NB4 (cell line): ENCODE data around the gene GRIN3B.

Experiments
- DNase-seq: peaks from one replicate; pipeline ENCODE4 v3.0.0; 2010; ENCODE audit warnings: low read depth
- H3K4me3 ChIP-seq: one replicate; pipeline ENCODE4 v1.5.1; 2011; ENCODE audit warnings: mild to moderate bottlenecking, low read depth, low read length, moderate library complexity
- CTCF ChIP-seq: IDR thresholded peaks from one replicate; pipeline ENCODE4 v1.5.1; 2012; ENCODE audit warnings: low read depth, low read length
- MAX ChIP-seq: IDR thresholded peaks from 2 replicates; pipeline ENCODE4 v1.6.1; 2011; ENCODE audit warnings: low read depth, low read length
- MYC ChIP-seq: IDR thresholded peaks from 2 replicates; pipeline ENCODE4 v1.6.1; 2011; ENCODE audit warnings: low read depth, low read length
- POLR2A ChIP-seq: IDR thresholded peaks from 2 replicates; pipeline ENCODE4 v1.6.1; 2011; ENCODE audit warnings: mild to moderate bottlenecking; ENCODE audit not compliant: insufficient read length; ENCODE audit errors: extremely low read depth

Gene GRIN3B

GRCh38 chr19:1051791-1052190 is 51.6 kb downstream of the GRIN3B start:
- no peak overlapping the region for H3K4me3 ChIP-seq
- no peak for DNase-seq
- TF ChIP-seq CTCF = no peak
- TF ChIP-seq MAX = no peak
- no peak for TF ChIP-seq POLR2A
- TF ChIP-seq MYC = no peak

- DNase-seq = no peak
- H3K4me3 ChIP-seq = no peak overlapping the region
- TF ChIP-seq CTCF (no peak), POLR2A (no peak), MAX (no peak), MYC (no peak)
These were observed 52.2 kb downstream of the GRIN3B start for GRCh38 chr19:1052349-1052975.

- DNase-seq = no peak
- TF ChIP-seq POLR2A (no peak), MAX (no peak), MYC (no peak), CTCF (no peak)
- H3K4me3 ChIP-seq = no peak overlapping the region
These were observed 53.2 kb downstream of the GRIN3B start for GRCh38 chr19:1053176-1054101.

- TF ChIP-seq CTCF = no peak
- no peak for TF ChIP-seq MYC
- TF ChIP-seq POLR2A = no peak
- TF ChIP-seq MAX = no peak
- no peak for DNase-seq
- H3K4me3 ChIP-seq = no peak overlapping the region
These were observed 54.1 kb downstream of the GRIN3B start for GRCh38 chr19:1054102-1055027.

- no peak for DNase-seq
These were observed 54.8 kb downstream of the GRIN3B start for GRCh38 chr19:1055028-1055425.

More at GRCh38 chr19:1055028-1055425, 54.8 kb downstream of the GRIN3B start:
- H3K4me3 ChIP-seq = no peak overlapping the region
- TF ChIP-seq CTCF (no peak), POLR2A (no peak), MYC (no peak), MAX (no peak)
